H54 (cell line): ENCODE measurements around the gene EAF2.

Source experiments
- DNase-seq: peaks from one replicate; pipeline ENCODE4 v3.0.0; 2011; ENCODE audit warnings: low spot score, mixed read lengths; ENCODE audit not compliant: insufficient read length
- FAIRE-seq: peaks from 3 replicates; lab custom pipeline; 2011; peaks lifted over from hg19 to GRCh38; lab: Jason Lieb, UNC
- POLR2A ChIP-seq: IDR thresholded peaks from 2 replicates; pipeline ENCODE4 v1.6.1; 2011; ENCODE audit warnings: low read depth, mild to moderate bottlenecking, low read length

The EAF2 gene

DNA sequence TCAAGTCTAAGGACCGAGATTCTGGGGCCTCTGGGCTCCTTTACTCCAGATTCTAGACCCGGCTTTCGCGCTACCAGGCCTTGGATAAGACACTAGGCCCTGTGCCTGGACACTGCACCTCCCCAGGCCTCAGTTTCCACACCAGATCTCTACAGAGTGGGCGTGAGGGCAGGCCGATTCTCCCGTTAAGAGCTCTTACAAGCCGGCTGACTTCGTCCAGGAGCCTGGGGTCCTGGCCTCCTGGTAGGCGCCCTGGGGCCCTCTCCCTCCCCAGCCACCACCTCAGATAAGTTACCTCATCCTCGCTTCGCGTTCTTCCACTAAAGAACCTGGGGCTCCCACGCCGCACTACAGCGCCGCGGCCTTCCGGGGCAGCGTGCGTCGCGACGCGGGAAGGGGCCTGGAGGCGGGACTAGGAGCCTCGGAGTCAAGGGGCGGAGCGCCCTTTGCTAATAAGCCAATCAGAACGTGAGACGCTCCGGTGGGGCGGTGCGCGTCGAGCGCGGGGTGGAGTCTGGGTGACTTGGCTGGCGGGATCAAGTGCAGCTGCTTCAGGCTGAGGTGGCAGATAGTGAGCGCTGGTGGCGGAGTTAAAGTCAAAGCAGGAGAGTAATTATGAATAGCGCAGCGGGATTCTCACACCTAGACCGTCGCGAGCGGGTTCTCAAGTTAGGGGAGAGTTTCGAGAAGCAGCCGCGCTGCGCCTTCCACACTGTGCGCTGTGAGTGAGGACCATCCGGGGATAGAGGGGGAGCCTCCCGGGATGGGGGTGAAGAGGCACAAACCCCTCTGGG, at the start of gene EAF2, which contains the start of gene IQCB1:
TSS of gene EAF2 (plus strand) at position 539 of the 794 bp plus-strand sequence. CDS start at position 616, 77 bp downstream.
TSS of gene IQCB1 (minus strand) at position 390 of the 794 bp plus-strand sequence. CDS start 6,100 bp downstream, outside the sequence.
- DNase-seq (peak; percentile 84), FAIRE-seq (peak; percentile 97)
- peak; percentile 45; the same call in 1 of the 2 replicates for TF ChIP-seq POLR2A

GRCh38 chr3:121786485-121786884, 48.5 kb upstream of the EAF2 start:
- FAIRE-seq = no peak
- no peak for DNase-seq
- no peak for TF ChIP-seq POLR2A

- no peak for FAIRE-seq
- no peak for TF ChIP-seq POLR2A
- DNase-seq = no peak
Observed at GRCh38 chr3:121793078-121793477, 41.9 kb upstream of the EAF2 start.

DNA sequence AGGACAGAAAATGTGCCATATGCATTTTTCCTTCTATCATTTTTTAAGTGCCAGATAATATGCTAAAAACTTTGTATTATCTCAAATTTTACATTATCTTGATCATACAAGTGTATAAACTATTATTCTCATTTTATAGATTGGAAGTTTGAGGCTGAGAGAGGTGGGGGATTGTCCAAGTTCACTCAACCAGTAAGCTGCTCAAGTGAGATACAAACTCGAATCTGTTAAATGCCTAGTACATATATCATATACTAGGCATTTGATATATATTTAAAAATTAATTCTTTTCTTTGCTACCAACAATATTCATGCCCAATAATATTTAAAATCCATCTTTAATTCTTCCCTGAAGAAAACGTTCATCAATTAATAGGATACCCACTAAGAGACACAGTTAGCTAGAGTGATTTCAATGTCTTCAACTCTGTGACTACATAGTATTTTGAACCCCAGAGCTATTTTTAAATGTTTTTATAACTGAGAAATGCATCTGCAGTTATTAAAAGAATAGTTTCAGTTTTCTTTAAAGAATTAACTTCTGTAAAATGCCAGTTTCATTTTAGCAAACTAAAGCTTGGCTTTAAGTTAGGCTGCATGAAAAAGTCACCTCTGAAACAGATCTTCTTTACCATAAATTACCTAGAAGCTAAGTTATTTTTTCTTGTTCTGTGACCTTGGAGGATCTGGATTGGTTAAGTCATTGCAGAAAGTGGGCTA, 40.6 kb upstream of the EAF2 start:
- FAIRE-seq = no peak
- no peak for DNase-seq
- no peak for TF ChIP-seq POLR2A

- no peak for TF ChIP-seq POLR2A
- no peak for FAIRE-seq
- DNase-seq = no peak
Observed at GRCh38 chr3:121796970-121797369, 38.0 kb upstream of the EAF2 start.

GRCh38 chr3:121800906-121801305, 34.1 kb upstream of the EAF2 start:
- DNase-seq = no peak
- no peak for TF ChIP-seq POLR2A
- FAIRE-seq = no peak

GRCh38 chr3:121803771-121804320, 31.2 kb upstream of the EAF2 start:
- DNase-seq (no peak), FAIRE-seq (no peak)
- no peak for TF ChIP-seq POLR2A

GRCh38 chr3:121809249-121809648, 25.8 kb upstream of the EAF2 start:
- DNase-seq = no peak
- TF ChIP-seq POLR2A = no peak
- FAIRE-seq = peak; percentile 78

DNA sequence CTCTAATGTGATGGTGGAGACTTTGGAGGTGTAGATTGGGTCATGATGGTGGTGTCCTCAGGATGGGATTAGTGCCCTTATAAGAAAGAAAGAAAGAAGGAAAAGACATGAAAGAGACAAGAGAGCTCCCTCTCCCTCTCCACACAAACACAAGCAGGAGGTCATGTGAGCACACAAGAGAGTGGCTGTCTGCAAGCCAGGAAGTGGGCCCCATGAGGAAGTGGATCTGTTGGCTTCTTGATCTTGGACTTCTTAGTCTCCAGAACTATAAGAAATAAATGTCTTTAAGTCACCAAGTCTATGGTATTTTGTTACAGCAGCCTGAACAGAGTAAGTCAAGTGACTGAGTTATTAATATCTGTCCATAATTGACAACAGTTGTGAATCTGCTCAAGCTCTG, 17.3 kb upstream of the EAF2 start:
- DNase-seq = no peak
- no peak for TF ChIP-seq POLR2A
- no peak for FAIRE-seq

- no peak for DNase-seq
- TF ChIP-seq POLR2A = no peak
- FAIRE-seq = no peak
Observed at GRCh38 chr3:121818578-121818977, 16.4 kb upstream of the EAF2 start.

DNA sequence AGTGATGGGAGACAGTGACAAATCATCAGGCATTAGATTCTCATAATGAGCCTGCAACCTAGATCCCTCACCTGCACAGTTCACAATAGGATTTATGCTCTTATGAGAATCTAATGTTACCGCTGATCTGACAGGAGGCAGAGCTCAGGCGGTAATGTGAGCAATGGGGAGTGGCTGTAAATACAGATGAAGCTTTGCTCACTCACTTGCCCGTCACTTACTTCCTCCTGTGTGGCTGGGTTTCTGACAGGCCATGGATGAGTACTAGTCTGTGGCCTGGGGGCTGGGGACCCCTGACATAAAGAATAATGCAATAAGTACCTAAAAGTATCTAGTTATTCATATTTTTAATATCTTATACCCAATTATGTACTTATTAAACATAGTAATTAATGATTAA, 15.8 kb upstream of the EAF2 start:
- DNase-seq (no peak), FAIRE-seq (no peak)
- no peak for TF ChIP-seq POLR2A

- DNase-seq (no peak), FAIRE-seq (no peak)
- TF ChIP-seq POLR2A = no peak
Observed at GRCh38 chr3:121821421-121822199, 13.4 kb upstream of the EAF2 start.

- no peak for FAIRE-seq
- DNase-seq = no peak
- no peak for TF ChIP-seq POLR2A
Observed at GRCh38 chr3:121822973-121823372, 12.0 kb upstream of the EAF2 start.

- FAIRE-seq (no peak), DNase-seq (no peak)
- TF ChIP-seq POLR2A = no peak
Observed at GRCh38 chr3:121834157-121834670, 795 bp upstream of the EAF2 start.
